HG02885 (cell line): ENCODE measurements around the gene CYP2B6.
"Not testable (repeated sequence)": the region's sequence is repeated elsewhere in the genome, so short reads cannot be mapped to it uniquely, and the experiment has no call there.

Source experiments
- ATAC-seq: cut with Tn5 transposase; IDR thresholded peaks from one replicate; pipeline ENCODE4 v1.9.1; 2021; ENCODE audit warnings: mild to moderate bottlenecking; ENCODE audit not compliant: unreplicated experiment, poor library complexity

CYP2B6 gene

GRCh38 chr19:40979759-40980158, 11.3 kb upstream of the CYP2B6 start:
- not testable (repeated sequence) for ATAC-seq

- ATAC-seq, result not testable (repeated sequence)
Observed at GRCh38 chr19:40980743-40981442, 10.2 kb upstream of the CYP2B6 start.

- ATAC-seq, result no peak
Observed at GRCh38 chr19:40981591-40981990, 9.5 kb upstream of the CYP2B6 start.

GRCh38 chr19:40982594-40983101, 8.4 kb upstream of the CYP2B6 start:
- ATAC-seq, result no peak

- no peak for ATAC-seq
Observed at GRCh38 chr19:40989453-40989852, 1.6 kb upstream of the CYP2B6 start.

- no peak for ATAC-seq
Observed at GRCh38 chr19:40995355-40995754, 4.3 kb downstream of the CYP2B6 start.

- not testable (repeated sequence) for ATAC-seq
Observed at GRCh38 chr19:40999018-40999417, 7.9 kb downstream of the CYP2B6 start.

GRCh38 chr19:41000310-41000737, 9.2 kb downstream of the CYP2B6 start:
- no peak for ATAC-seq

GRCh38 chr19:41001243-41001971, 10.3 kb downstream of the CYP2B6 start:
- ATAC-seq, result no peak

- ATAC-seq, result not testable (repeated sequence)
Observed at GRCh38 chr19:41003656-41004055, 12.6 kb downstream of the CYP2B6 start.

GRCh38 chr19:41009700-41010235, 18.7 kb downstream of the CYP2B6 start:
- ATAC-seq, result no peak

GRCh38 chr19:41013359-41013758, 22.3 kb downstream of the CYP2B6 start:
- no peak for ATAC-seq

- ATAC-seq, result no peak
Observed at GRCh38 chr19:41014643-41015042, 23.6 kb downstream of the CYP2B6 start.

- ATAC-seq, result no peak
Observed at GRCh38 chr19:41016488-41017071, 25.5 kb downstream of the CYP2B6 start.

GRCh38 chr19:41018736-41019290, 27.7 kb downstream of the CYP2B6 start:
- ATAC-seq, result no peak

GRCh38 chr19:41019346-41019745, 28.3 kb downstream of the CYP2B6 start:
- ATAC-seq, result no peak

- ATAC-seq, result no peak
Observed at GRCh38 chr19:41023193-41023592, 32.1 kb downstream of the CYP2B6 start.

- ATAC-seq, result no peak
Observed at GRCh38 chr19:41025411-41025810, 34.3 kb downstream of the CYP2B6 start.

GRCh38 chr19:41025871-41026270, 34.8 kb downstream of the CYP2B6 start:
- ATAC-seq, result no peak

GRCh38 chr19:41027273-41027967, 36.3 kb downstream of the CYP2B6 start:
- ATAC-seq, result no peak
